NCI-H748 (cell line): Measurements from ENCODE around the gene BOK.
"Not testable (repeated sequence)": the region's sequence is repeated elsewhere in the genome, so short reads cannot be mapped to it uniquely, and the experiment has no call there.

Experiments
- DNase-seq: peaks from one replicate; lab custom pipeline; 2025; ENCODE audit not compliant: unreplicated experiment; lab: John Stamatoyannopoulos, UW

Gene BOK, protein sequence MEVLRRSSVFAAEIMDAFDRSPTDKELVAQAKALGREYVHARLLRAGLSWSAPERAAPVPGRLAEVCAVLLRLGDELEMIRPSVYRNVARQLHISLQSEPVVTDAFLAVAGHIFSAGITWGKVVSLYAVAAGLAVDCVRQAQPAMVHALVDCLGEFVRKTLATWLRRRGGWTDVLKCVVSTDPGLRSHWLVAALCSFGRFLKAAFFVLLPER

DNA sequence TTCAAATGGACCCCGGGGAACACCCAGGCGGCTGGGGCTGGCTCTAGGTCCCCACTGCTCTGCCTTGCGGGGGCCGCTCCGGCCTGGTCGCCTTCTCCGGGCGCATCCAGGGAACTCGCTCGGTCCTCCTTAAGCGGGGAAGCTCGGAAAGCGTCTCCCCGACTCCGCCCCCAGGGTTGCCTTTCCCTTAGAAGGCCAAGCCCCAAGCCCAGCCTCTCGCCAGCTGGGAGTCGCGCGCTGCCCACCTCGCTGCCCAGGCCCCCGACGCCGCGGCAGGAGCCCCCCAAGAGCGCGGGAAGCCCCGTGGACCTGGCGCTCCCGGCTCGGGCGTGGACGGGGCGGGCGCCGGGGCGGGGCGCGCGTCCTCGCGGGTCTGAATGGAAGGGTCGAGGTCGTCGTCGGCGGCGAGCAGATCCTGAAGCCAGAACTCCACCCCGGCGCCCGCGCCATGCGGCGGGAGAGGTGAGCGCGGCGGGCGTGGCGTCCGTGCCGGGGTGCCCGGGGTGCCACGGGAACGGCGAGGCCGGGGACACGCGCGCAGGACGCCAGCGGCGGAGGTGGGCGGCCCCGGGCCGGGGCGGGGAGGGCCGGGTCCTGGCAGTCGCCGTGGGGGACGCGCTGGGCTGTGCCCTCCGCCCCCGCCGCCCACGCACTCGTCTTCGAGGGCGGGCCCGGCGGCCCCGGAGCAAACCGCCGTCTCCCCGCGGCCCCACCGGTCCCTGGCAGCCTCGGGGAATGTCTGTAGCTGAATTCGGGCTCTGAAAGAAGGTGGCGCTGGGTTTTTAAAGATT is at the start of gene BOK:
Gene BOK (plus strand): TSS at position 214 of the 791 bp plus-strand sequence. CDS start 739 bp downstream, outside the sequence.
- peak; percentile 89 for DNase-seq

DNA sequence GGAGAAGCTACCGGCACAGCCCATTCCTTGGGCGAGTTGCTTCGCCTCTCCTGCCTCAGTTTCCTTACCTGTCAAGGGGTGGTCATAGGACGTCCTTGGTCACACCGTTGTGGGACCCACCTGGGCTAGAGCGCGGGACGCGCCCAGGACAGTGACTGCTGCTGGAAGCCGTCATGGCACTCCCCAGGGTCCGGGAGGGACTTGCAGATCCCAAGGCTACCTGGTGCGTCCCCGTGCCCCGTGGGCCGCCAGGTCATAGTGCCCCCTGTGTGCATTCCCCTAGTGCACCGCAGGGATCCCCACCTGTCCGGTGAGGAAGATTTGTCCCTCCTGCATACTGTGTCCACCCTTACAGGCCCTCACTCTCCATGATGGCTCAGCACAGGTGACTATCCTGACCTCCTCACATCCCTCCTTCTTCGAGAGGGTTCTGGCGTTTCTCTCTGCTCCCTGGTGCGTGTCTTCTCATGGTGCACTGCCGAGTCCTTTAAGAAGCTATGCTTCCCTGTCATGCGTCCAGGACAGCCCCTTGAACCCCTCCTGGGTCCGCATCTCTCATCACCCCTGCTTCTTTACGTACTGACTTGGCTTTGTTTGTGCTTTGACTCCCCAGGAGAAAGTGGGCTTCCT is 49.3 kb upstream of the BOK start:
- DNase-seq, result no peak

DNA sequence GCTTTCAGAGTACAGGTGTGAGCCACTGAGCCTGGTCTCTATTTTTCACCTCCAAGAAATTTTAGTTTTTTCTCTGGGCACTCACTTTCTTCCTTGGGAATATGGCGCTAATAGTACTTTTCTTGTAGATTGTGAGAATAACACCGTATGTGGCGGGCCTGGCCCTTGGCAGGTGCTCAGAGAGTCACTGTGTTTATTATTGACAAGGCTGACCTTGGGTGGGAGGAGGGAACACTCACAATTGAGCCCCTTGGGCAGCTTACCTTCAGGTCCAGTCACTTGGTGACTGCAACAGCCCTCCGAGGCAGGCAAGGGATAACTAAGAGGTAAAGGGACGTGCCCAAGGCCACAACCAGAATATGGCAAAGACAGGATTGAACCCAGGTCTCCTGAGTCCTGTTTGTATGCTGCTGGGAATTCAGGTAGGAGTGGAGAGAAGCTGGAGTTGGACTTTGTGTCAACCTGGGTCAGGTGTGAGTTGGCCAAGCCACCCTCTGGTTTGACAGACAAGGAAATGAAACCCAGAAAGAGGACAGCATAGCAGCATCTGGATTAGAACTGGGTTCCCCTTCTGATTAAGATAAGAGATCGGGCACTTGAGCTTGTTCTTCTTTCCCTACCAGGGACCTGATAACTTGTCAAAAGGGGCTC is 47.3 kb upstream of the BOK start:
- DNase-seq, result no peak

DNA sequence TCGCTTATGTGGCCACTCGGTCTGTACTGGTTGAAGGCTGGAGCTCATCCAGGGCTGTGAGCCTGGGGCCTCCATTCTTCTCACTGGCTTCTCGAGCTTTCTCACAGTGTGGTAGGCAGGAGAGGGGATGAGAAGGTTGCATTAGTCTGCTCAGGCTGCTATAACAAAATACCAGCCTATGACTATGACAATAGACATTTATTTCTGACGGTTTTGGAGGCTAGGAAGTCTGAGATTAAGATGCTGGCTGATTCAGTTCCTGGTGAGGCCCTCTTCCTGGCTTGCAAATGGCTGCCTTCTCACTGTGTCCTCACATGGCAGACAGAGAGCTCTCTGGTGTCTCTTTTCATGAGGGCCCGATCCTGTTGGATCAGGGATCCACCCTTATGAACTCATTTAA is 44.0 kb upstream of the BOK start:
- DNase-seq, result no peak

DNA sequence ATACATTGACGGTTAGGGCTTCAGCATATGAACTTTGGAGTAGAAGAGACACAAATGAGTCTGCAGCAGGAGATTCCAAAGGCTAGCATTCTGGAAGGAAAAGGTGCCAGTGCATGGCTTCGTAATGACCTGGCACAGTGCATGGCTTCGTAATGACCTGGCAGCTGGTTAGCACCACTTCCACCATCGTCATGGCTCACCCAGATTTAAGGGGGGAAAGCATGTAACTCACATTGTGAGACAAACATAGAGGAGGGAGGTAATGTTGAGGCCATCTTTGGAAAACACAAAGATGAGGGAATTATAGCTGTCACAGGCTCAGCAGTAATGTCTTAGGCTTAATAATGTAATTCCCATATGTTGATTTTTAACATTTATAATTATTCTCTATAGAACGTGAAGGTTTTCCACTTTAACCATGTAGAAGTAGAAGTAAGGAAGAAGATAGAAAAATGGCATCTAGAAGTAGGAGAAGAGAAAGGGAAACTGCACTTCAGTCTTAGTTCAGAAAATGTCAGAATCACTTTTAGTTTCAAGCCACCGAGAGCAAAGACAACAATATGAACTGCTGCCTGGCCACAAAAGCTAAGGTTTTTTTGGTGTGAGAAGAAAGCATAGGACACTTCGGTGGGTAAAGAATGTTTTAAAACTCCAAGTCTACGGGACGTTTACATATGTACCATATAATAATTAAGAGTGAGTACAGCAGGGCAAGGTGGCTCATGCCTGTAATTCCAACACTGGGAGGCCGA is 43.4 kb upstream of the BOK start:
- DNase-seq, result no peak

DNA sequence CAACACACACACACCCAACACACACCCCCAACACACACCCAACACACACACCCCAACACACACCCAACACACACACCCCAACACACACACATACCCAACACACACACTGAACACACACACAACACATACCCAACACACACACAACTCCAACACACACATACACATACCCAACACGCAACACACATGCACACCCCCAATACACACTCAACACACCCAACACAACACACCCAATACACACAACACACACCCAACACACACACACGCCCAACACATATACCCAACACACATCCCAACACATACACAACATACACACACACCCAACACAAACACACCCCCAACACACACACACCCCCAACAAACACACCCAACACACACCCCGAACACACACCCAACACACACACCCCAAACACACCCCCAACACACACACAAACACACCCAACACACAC is 42.0 kb upstream of the BOK start:
- DNase-seq, result no peak

DNA sequence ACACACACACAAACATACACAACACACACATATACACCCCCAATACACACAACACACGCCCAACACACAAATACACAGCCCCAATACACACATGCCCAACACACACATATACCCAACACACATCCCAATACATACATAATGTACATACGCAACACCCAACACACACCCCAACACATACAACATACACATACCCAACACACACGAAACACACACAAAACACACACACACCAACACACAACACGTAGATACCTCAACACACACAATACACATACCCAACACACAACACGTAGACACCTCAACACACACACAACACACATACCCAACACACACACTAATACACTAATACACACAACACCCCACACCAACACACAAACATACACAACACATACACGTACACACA is 41.2 kb upstream of the BOK start:
- no peak for DNase-seq

DNA sequence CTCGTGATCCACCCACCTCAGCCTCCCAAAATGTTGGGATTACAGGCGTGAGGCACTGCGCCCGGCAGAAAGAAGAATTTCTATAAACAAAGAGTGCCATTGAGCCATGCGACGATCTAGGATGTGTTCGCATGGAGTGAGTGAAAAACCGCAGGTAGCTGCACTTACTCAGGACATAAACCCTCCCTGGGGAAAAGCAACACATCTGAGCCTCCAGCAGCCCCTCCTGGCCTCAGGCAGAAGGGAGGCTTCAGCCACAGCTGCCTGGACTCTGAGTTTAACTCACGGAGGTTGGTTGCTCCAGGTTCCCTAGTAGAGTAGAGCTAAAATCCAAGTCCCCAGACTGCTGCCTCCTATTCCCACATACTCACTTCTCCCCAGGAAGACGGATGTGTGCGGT is 38.9 kb upstream of the BOK start:
- no peak for DNase-seq

DNA sequence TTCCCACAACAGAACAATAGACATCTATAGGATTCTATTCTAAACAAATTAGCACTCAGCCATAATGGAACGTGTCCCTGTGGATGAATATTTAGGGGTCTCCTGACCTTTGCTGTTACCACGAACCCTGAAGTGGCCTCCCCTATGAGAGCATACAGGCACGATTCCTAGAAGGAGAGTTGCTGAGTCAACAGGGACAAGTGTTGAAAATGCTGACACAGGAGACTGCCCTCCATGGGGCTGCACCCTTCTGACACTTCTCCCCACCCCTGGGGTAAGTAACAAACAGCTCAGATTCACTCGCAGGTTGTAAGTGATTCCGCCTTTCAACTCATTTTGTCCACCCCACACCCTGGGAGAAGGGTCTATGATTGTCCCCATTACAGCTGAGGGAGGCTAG is 36.1 kb upstream of the BOK start:
- DNase-seq, result no peak

DNA sequence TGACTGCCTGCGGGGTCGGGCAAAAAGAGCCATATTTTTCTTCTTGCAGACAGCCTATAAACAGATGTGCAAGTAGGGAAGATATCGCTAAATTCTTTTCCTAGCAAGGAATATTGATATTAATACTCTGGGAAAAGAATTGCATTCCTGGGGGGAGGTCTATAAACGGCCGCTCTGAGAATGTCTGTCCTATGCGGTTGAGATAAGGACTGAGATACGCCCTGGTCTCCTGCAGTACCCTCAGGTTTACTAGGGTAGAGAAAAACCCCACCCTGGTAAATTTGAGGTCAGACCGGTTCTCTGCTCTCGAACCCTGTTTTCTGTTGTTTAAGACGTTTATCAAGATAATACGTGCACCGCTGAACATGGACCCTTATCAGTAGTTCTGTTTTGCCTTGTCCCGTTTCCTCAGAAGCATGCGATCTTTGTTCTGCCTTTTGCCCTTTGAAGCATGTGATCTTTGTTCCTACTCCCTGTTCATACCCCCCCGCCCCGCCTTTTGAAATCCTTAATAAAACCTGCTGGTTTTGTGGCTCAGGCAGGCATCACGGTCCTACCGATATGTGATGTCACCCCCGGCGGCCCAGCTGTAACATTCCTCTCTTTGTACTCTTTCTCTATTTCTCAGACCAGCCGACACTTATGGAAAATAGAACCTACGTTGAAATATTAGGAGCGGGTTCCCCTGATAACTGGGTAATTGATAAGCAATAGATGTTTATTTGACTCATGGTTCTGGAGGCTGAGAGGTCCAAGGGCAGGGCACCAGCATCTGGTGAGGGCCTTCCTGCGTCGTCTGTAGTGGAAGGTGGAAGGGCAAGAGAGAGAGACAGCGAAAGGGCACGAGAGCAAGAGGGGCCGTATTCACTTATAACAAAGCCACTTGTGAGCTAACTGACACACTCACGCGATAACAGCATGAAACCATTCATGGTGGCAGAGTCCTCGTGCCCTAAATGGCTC is 32.4 kb upstream of the BOK start:
- DNase-seq, result not testable (repeated sequence)

DNA sequence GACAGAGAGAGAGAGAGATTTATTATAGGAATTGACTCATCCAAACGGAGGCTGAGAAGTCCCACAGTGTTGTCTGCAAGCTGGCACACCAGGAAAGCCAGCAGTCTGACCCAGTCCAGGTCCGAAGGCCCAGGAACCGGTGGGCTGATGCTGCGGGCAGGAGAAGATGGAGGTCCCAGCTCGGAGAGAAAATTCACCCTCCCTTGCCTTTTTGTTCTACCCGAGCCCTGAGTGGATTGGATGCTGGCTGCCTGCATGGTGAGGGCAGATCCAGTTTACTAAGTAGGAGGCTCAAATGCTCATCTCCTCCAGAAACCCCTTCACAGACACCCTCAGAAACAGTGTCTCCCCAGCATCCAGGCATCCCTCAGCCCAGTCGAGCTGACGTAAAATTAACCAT is 28.0 kb upstream of the BOK start:
- no peak for DNase-seq

DNA sequence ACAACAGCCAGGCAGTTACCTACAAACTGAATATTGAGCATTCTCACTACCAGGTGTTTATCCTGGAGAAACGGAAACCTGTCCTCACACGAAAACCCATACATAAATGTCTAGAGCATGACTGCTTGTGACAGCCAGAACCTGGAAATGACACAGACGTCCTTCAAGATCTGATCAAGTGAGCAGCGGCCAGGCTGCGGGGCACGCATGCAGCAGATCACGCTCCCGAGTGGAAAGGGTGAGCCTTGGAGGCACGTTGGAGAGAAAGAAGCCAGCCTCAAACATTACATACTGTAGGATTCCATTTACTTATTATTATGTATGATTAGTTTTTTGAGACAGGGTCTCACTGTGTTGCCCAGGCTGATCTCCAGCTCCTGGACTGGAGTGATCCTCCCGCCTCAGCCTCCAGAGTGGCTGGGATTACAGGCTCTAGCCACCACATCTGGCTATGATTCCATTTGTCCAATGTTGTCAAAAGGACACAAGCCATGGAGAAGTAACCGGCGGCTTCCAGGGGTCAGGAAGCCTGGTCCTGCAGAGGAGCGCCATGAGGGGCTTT is 27.3 kb upstream of the BOK start:
- DNase-seq, result no peak

DNA sequence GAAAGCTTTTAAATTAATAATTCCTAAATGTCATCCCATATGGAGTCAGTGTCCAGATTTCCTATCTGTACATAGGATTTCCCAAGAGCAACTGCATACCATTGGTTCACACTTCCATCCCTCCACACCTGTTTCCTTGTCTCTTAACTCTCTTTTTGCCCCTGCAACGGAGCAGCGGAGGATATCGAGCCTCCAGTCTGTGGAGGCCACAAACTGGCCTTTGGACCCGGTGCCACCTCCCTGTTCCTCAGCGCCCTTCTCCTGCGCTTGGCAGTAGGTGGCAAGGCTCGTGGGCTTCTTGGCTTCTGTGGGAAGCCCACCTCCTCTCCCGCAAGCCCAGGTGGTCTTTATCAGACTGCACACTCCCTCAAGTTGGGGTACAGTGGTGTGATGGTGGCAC is 26.4 kb upstream of the BOK start:
- no peak for DNase-seq

DNA sequence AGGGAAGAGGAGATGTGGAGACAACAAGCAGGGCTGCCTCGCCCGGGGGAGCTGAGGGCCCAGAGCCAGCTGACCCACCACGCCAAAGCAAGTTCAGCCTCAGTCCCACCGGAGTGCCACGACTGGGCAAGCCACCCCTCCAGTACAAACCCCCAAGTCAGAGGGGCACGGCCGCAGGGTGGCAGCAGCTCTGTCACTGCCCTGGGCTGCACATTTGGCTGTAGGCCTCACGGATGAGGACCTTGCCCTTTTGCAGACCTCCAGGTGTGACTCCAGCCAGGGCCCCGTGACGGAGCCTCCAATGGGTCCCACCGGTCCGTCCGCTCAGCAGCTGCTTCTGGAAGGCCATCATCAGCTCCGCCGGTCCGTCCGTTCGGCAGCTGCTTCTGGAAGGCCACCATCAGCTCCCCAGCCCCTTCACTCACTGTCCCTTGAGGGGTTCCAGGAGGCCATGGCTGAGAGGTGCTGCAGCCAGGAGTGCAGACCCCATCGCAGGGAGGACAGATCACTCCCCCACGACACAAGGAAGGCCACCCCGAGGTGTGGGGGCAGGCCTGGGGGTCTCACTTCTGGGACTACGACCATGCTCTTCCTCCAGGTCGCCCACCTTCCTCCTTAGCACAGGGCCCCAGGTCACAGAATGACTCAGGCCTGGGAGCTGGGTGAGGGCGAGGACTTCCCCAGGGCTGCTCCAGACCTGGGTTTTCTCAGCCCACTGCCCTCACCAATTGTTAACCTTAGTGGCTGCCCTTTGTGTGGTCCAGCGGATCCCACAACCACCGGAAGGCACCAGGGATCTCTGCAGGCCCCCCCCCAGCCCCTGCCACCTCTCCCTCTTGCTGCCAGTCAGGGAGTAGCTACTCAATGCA is 25.6 kb upstream of the BOK start:
- no peak for DNase-seq

DNA sequence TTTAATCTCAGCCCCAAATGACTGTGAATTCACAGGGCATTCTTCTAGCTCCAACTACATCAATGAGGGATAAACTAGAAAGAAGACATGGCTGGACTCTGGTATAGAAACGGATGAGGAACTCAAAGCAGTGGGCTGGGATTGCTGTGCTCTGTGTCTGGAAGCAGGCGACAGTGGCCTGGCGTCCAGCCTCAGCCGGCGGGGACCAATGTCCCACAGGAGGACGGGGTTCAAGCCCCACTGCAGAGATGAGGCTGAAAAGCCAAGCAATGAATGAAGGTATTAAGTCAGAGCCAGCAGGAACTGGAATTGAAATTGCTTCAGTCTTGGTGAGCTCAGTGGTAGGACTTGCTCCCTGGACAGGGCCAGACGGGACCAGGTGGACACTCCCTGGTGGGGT is 24.3 kb upstream of the BOK start:
- no peak for DNase-seq

DNA sequence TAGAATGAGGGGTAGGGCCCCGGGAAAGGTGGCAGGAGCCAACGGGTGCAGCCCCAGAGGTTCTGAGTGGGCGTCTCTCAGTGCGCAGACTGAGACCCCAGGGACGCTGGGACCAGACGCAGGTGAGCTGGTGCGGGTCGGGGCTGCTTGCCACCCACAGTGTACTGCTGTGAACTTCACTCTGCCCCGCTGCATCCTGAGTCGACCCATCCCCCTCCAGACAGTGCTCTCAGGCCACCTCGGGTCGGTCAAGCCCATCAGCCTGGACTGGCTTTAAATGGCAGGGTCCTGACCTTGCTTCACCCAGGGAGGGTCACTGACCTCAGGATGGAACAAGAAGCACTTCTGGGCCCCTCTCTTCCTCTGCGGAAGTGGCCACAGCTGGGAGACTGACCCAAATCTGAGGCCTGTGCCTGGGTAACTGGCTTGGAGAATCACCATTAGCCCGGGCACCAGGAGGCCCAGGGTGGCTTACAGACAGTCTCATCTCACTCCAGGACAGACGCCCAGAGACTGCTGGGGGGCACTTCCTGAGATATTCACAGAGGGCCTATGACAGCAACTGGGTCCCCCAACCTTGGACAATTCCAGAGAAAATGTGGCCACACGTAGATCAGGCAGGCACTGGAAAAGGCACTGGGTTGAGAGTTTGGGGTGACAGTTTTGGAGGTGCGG is 23.7 kb upstream of the BOK start:
- no peak for DNase-seq

DNA sequence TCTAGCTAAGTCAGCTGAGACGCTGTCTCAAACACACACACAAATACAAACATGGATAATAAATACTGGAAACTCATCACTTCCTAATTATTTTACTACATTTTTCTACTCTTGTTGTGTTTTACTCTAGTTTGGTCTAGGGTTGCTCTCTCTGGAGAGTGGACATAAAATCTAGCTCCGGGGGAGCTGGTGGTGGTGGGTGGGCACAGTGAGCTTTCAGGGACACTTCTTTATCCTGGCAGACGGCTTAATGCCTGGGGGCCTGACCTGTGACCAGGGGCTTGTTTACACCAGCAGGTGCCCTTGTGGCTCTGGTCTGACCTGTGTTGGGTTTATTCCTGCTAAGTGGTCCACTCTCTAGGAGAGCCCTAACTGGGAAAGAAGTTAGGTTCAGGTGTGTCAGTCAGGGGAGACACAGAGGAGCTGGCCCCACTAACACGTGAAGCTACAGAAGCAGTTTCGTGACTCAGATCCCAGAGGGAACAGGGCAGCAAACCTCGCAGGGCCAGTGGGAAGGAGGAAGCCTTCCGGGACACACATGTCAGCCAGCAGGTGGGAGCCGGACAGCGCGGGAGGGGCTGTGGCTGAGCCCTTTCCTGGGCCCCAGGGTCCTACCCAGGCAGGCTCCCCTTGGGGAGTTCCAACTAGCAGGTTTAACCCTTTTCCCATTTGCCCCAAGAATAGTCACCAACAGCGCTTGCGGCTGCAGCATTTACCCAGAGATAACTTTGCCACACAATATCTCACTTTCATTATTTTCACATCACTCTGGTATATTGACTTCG is 22.5 kb upstream of the BOK start:
- no peak for DNase-seq
